Heart left ventricle (tissue), 13 donors: ENCODE results near the gene HEMK1.

Source experiments
- POLR2A ChIP-seq, 2 donors: fragments of 450-650 bp; IDR thresholded peaks; one replicate each; pipeline ENCODE4 v1.6.1; 2017; ENCODE audit warnings: antibody characterized with exemption in 2 of 2, mild to moderate bottlenecking in 2 of 2, moderate library complexity in 2 of 2
- TF ChIP-seq, protein P1 (sequence below), 12 donors: fragments of 200-600 bp; sonication (generic) in 4 of 12; IDR thresholded peaks; one replicate each; pipeline versions ENCODE4 v1.5.0 to v1.8.0; 2018 to 2022; ENCODE audit warnings: antibody characterized with exemption in 12 of 12, mild to moderate bottlenecking in 5 of 12
- donor health status: ischemic (EF 13 %, LVEDD 7.1; RV severe dilation, severe dysfunction).
- donor health status: DM: no; HTN: yes; CAD: no.
- donor health status: DM: no; HTN: no; CAD: no.
- donor health status: ischemic (EF 25% LVEDD 6.9; RV normal size, moderate dysfunction).
- donor health status: ischemic (EF 25% LVEDD 5.7; RV mildly dilated, moderate dysfunction).
- donor health status: ischemic (EF 35%, LVEDD 5.7; RV mildly dilated, moderate dysfunction).
- donor health status: nonischemic (EF 11% LVEDD 7.7; RV severe dilation, severe dysfunction).
- donor health status: DM: yes; HTN: yes; CAD: no.
- donor health status: PGD.
- donor health status: ischemic (EF 29% LVEDD 5.4; RV normal size, mild dysfunction).
- donor health status: nonischemic (EF 23%, LVEDD 6.1; RV moderate dilation, normal function).

DNA sequence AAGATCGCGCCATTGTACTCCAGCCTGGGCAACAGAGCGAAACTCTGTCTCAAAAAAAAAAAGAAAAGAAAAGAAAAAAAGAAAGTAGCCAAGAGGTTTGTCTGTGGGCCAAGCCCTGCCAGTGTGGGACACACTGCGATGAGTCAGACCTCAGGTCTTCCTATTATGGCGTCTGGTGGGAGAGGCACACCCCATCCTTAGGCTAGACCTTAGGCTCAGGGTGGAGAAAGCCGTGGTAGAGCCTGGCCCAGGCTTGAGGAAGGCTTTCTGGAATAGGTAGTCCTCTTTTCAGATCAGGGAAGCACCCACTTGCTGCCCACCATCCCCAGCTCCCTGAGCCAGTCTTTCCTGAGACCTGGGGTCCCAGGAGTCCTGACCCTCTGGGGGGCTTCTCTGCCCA is 6.0 kb downstream of the HEMK1 start:
- TF ChIP-seq, protein P1, sequence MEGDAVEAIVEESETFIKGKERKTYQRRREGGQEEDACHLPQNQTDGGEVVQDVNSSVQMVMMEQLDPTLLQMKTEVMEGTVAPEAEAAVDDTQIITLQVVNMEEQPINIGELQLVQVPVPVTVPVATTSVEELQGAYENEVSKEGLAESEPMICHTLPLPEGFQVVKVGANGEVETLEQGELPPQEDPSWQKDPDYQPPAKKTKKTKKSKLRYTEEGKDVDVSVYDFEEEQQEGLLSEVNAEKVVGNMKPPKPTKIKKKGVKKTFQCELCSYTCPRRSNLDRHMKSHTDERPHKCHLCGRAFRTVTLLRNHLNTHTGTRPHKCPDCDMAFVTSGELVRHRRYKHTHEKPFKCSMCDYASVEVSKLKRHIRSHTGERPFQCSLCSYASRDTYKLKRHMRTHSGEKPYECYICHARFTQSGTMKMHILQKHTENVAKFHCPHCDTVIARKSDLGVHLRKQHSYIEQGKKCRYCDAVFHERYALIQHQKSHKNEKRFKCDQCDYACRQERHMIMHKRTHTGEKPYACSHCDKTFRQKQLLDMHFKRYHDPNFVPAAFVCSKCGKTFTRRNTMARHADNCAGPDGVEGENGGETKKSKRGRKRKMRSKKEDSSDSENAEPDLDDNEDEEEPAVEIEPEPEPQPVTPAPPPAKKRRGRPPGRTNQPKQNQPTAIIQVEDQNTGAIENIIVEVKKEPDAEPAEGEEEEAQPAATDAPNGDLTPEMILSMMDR (IDR thresholded peaks at IDR 0.05), result no peak
- TF ChIP-seq POLR2A (IDR thresholded peaks at IDR 0.05), result no peak
